NCI-H1436 (cell line): ENCODE results near the gene UBASH3B.

Source experiments
- DNase-seq: peaks from one replicate; lab custom pipeline; 2025; lab: John Stamatoyannopoulos, UW

UBASH3B gene

DNA sequence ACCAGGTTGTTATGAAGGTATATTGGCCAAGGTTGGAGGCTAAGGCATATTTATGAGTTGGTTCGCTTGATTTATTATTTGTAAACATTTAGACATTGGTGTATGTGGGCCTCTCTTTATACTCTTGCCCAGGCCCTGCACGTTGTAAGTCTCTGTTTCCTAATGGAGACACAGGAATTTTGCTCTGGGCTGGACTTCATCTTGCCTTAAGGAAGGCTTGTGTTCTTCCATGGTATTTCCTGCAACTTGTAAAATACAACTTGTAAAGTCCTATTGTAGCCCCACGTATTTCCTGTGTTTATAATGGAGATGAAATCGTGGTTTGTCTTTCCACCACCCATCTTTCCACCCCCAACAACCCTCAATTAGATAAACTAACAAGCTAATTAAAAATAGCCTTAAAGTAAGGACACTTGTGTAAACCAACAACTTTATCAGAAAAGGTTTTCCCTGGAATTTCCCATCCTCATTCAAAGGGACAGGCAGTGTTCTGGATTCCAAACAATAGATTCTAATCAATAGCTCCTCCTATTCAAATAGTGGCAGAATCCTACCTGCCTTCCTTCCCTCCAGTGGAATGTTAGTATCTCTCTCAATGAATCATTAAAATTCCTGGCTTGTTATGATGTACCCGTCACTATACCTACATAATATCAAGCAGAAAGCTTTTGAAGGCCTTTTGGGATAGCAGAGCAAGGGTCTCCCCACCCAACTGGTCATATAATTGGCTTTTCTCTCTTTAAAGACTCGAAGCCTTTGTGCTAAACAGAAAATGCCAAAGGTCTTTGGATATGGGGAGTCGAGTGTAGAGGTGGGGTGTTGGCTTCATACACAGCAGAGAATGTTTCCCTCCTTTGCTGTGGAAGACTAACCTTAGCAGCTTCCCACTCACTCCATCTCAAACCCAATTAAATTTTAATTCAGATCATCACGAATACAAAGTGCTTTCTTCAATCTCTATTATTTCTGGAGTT lies 77.1 kb downstream of the UBASH3B start:
- no peak for DNase-seq

DNA sequence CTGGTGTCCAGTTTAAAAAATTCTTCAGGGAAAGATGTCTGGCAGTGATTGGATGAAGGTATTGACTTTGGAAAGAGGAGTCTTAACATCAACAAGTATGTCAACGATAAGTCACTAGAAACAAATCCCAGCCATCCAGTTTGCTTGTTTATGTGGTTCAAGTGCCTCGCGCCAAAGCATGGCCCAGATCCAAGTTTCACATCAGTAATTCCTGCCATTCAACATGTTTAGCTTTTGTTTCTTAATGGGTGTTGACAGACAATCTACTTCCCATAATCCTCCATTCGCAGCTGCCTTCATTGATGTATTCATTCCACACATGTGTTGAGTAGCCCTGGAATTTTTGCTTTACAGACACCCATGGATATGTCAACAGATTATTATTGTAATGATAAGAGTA lies 77.8 kb downstream of the UBASH3B start:
- DNase-seq: no peak

GRCh38 chr11:122734848-122735496 lies 79.5 kb downstream of the UBASH3B start:
- DNase-seq: no peak

DNA sequence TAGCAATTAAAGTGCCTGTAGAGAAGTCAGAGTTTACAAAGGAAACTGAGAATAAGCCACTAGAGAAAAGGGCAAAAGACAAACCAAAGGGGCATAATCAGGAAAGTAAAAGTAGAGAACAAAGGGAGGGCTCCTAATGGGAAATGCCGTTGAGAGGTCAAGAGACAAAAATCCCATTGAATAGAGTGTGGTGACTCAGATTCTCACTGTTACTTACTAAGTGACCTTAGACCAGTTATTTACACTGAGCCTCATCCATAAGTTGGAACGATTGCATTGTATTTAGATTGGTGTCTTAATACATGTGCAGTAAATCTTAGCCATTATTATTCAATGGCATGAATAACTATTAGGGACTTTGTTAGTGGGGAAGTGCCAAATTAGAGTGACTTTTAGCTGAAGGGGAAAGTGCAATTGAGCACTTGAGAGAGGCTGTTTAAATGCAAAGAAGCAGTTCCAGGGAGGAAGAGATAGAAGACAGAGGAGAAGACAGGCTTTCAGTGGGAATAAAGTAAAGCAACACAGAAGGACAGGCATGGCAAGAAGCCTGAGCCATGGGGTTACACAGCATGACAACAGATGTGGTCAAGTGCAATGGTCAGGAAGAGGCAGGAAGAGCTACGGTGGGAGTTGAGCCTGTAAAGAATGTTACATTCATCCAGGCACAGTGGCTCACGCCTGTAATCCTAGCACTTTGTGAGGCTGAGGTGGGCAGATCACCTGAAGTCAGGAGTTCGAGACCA lies 82.6 kb downstream of the UBASH3B start:
- DNase-seq: no peak

GRCh38 chr11:122741613-122742300 lies 86.2 kb downstream of the UBASH3B start:
- DNase-seq: no peak

GRCh38 chr11:122742301-122743018 lies 86.9 kb downstream of the UBASH3B start:
- no peak for DNase-seq

DNA sequence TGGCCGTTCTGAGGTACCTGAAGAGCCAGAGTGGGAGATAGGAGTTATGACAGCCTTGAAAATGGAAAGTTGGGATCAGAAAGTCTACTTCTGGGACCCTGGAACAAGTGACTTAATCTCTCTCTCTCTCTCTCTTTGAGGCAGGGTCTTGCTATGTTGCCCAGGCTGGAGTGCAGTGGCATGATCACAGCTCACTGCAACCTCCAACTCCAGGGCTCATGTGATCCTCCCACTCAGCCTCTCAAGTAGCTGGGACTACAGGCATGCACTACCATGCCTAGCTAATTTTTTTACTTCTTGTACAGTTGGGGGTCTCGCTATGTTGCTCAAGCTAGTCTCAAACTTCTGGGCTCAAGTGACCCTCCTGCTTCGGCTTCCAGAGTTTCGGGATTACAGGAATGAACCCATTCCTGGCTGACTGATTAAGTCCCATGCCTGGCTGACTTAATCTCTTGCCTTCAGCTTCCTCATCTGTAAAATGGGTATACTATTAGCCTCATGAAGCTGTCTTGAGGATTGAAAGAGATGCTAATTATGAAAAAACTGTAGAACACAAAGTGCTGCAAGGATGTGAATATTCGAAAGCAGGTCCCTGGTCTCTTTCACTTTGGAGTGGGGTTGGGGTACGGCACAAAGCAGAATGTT lies 87.7 kb downstream of the UBASH3B start:
- DNase-seq: no peak

DNA sequence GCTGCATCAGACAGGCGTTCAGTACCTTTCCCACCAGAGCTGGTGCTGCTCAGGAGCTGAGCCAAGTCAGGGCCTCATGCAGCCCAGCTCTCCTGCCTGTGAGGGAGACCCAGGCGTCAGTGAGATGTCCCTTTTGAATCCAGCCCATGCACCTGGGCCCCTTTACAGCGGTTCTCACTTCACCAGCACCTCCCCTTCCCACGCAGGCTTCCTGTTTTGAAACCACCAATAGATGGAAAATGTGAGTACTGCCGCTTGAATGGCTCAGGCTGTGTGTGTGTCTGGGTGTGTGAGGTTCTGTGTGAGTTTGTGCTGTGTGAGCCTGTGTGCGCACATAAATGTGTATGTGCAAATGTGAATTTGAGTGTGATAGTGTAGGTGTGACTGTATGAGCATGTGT lies 88.4 kb downstream of the UBASH3B start:
- no peak for DNase-seq

DNA sequence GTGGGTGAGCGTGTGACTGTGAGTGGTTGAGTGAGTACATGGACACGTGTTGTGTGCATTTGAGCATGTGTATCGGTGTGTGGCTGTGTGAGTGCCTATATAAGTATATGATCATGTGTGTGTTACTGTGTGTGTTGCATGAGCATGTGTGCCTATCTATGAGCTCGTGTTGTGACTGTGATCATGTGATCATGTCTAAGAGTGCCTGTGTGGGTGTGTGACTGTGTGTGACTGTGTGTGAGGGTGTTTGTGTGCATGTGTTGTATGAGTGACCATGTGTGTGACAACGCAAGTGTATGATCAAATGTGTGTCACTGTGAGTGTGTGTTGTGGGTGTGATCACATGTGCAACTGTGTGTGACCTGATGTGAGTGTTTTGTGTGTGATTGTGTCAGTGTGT lies 88.8 kb downstream of the UBASH3B start:
- no peak for DNase-seq

GRCh38 chr11:122745111-122745510 lies 89.6 kb downstream of the UBASH3B start:
- no peak for DNase-seq

DNA sequence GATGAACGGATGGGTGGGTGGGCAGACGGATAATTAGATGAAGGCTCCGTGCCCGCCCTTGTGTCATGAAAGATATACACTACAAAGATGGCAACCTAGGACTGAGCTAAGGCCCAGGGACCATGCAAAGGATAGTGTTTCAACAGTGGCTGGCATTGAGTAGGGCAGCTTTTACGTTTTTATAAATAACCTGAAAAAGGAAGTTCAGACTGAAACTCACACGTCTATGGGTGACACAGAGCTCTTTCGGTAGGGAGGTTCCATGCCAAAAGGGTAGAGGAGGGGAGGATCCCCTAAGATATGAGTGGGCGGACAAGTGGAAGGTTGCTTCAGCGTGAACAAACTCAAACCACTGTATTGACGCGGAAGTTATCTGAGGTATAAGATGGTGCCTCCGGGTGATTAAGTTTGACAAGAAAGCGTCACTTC lies 90.5 kb downstream of the UBASH3B start:
- DNase-seq: no peak

DNA sequence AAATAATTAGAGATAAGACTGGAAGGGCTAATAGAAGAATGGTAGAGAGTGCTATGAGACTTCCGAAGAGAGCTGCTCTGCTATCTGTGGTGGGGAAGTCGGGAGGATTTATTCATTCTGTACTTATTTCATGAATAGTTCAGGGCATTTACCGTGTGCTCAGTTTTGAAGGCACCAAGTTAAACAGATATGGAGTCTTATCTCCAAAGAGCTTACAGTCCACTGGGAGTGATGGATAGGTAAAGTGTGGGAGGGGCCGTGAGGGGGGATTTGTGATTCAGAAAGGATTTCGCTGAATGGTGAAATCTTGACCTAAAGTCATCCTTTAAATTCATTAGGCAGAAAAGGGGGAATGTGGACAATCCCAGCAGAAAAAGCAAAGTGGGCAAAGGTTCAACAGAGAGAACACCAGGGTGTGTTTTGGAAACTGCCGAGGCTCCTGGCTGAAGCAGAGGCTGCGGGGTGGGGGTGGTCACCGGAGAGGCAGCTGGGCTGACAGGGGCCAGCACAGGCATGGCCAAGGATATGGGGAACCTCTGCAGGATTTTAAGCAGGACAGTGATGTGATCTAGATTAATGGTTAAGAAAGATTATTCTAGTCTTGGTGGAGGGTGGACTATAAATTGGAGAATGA lies 91.2 kb downstream of the UBASH3B start:
- DNase-seq: no peak

- DNase-seq: no peak
Observed at GRCh38 chr11:122747351-122747781, 91.8 kb downstream of the UBASH3B start.

DNA sequence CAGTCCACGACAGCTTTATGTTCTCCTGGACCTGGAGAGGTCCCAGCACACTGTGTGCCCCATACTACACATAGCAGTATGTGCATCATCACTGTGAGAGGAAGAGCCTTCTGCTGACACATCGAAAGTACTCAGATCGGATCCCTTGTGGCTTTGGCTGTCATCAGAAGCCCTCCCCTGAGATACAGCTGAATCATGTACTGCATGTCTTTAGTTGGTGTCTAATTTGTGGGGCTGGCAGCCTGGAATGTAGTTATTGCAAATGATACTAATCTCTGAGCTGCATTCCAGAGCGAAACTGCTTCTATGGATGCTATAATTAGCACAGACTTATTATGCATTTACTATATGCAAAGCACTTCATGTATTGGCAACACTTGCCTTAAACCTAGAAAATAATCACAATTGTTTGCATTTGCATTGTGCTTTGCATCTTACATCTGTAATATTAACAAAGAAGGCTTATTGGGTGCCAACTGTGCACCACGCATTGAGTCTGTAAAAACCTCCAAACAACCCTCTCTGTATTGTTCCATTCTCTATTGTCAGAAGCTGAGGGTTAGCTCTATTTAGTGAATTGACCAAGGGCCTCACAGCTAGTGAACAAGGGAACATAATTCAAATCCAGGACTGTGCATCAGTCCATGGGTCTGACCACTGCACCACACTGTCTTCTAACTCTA lies 93.6 kb downstream of the UBASH3B start:
- no peak for DNase-seq

DNA sequence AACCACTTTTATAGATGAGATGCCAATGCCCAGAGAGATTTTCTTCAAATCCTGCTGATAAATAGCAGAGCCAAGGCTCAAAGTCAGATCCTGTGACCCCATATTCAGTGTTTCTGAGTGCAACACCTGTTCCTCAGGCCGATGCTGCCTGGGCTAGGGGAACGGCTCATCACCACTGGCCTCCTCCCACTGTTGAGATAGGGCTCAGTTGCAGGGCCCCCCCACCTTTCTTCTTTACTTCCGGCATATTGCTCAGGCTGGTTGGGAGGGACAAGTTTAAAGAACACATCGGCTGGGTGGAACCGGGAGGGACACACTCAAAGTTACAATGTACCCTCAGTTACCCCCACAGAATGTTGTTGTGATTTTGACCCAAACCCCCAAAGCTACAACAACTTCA lies 94.5 kb downstream of the UBASH3B start:
- DNase-seq: no peak

GRCh38 chr11:122751292-122752070 lies 96.0 kb downstream of the UBASH3B start:
- no peak for DNase-seq

- no peak for DNase-seq
Observed at GRCh38 chr11:122754028-122754427, 98.5 kb downstream of the UBASH3B start.

GRCh38 chr11:122754553-122755322 lies 99.2 kb downstream of the UBASH3B start:
- no peak for DNase-seq
